ENCODE measurements around the gene ABCA9.
"Not testable (repeated sequence)": the region's sequence is repeated elsewhere in the genome, so short reads cannot be mapped to it uniquely, and the experiment has no call there.

Gene ABCA9

GRCh38 chr17:69060822-69061221, at the start of gene ABCA9:
Gene ABCA9 (minus strand): TSS chr17:69060927. CDS start chr17:69051126, 9,801 bp downstream.
- H3K9me3 Mint-ChIP-seq (ENCODE audit: low read depth): peaks cover 11% of the 10 kb centered on the region
- H3K27me3 Mint-ChIP-seq: peaks cover 3% of the 10 kb centered on the region
- H3K4me1 Mint-ChIP-seq (ENCODE audit: low read depth): peaks cover 2% of the 10 kb centered on the region
- H3K36me3 Mint-ChIP-seq: peaks cover 5% of the 10 kb centered on the region
- H3K4me3 Mint-ChIP-seq: no peak within 1 kb of the TSS
- no peak within 1 kb of the TSS for H3K27ac Mint-ChIP-seq

- H3K9me3 Mint-ChIP-seq (ENCODE audit: low read depth): no peaks in the 10 kb centered on the region
- no peak overlapping the region for H3K4me3 Mint-ChIP-seq
- no peak overlapping the region for H3K27ac Mint-ChIP-seq
- no peaks in the 10 kb centered on the region for H3K4me1 Mint-ChIP-seq (ENCODE audit: low read depth)
- H3K36me3 Mint-ChIP-seq: no peaks in the 10 kb centered on the region
- H3K27me3 Mint-ChIP-seq: no peaks in the 10 kb centered on the region
Measured at GRCh38 chr17:69105907-69106730, 45.4 kb upstream of the ABCA9 start.

- H3K4me1 Mint-ChIP-seq (ENCODE audit: low read depth): no peaks in the 10 kb centered on the region
- H3K27me3 Mint-ChIP-seq: no peaks in the 10 kb centered on the region
- H3K27ac Mint-ChIP-seq: no peak overlapping the region
- no peak overlapping the region for H3K4me3 Mint-ChIP-seq
- no peaks in the 10 kb centered on the region for H3K9me3 Mint-ChIP-seq (ENCODE audit: low read depth)
- H3K36me3 Mint-ChIP-seq: no peaks in the 10 kb centered on the region
Measured at GRCh38 chr17:69103557-69104233, 43.0 kb upstream of the ABCA9 start.

GRCh38 chr17:69098625-69099024, 37.9 kb upstream of the ABCA9 start:
- Mint-ChIP-seq H3K27me3 (no peaks in the 10 kb centered on the region), H3K27ac (no peak overlapping the region), H3K36me3 (no peaks in the 10 kb centered on the region), H3K4me3 (no peak overlapping the region), H3K9me3 (ENCODE audit: low read depth) (no peaks in the 10 kb centered on the region), H3K4me1 (ENCODE audit: low read depth) (no peaks in the 10 kb centered on the region)

- Mint-ChIP-seq H3K4me1 (ENCODE audit: low read depth) (peaks cover 4% of the 10 kb centered on the region), H3K27ac (no peak overlapping the region), H3K9me3 (ENCODE audit: low read depth) (no peaks in the 10 kb centered on the region), H3K36me3 (no peaks in the 10 kb centered on the region), H3K4me3 (no peak overlapping the region), H3K27me3 (peaks cover 2% of the 10 kb centered on the region)
Measured at GRCh38 chr17:69096541-69096940, 35.8 kb upstream of the ABCA9 start.

GRCh38 chr17:69093995-69094394, 33.3 kb upstream of the ABCA9 start:
- Mint-ChIP-seq H3K27me3 (peaks cover 2% of the 10 kb centered on the region), H3K36me3 (no peaks in the 10 kb centered on the region), H3K4me1 (ENCODE audit: low read depth) (peaks cover 4% of the 10 kb centered on the region), H3K27ac (no peak overlapping the region), H3K4me3 (no peak overlapping the region), H3K9me3 (ENCODE audit: low read depth) (no peaks in the 10 kb centered on the region)

- H3K36me3 Mint-ChIP-seq: no peaks in the 10 kb centered on the region
Measured at GRCh38 chr17:69093279-69093789, 32.6 kb upstream of the ABCA9 start.

GRCh38 chr17:69090365-69090764, 29.6 kb upstream of the ABCA9 start:
- H3K4me1 Mint-ChIP-seq (ENCODE audit: low read depth): peaks cover 4% of the 10 kb centered on the region

More at GRCh38 chr17:69093279-69093789, 32.6 kb upstream of the ABCA9 start:
- no peaks in the 10 kb centered on the region for H3K9me3 Mint-ChIP-seq (ENCODE audit: low read depth)
- peaks cover 4% of the 10 kb centered on the region for H3K4me1 Mint-ChIP-seq (ENCODE audit: low read depth)
- H3K4me3 Mint-ChIP-seq: no peak overlapping the region
- H3K27me3 Mint-ChIP-seq: peaks cover 2% of the 10 kb centered on the region
- H3K27ac Mint-ChIP-seq: no peak overlapping the region

GRCh38 chr17:69088643-69089200, 28.0 kb upstream of the ABCA9 start:
- no peaks in the 10 kb centered on the region for H3K36me3 Mint-ChIP-seq
- H3K27ac Mint-ChIP-seq: no peak overlapping the region
- peaks cover 4% of the 10 kb centered on the region for H3K4me1 Mint-ChIP-seq (ENCODE audit: low read depth)
- no peaks in the 10 kb centered on the region for H3K9me3 Mint-ChIP-seq (ENCODE audit: low read depth)
- peaks cover 2% of the 10 kb centered on the region for H3K27me3 Mint-ChIP-seq
- no peak overlapping the region for H3K4me3 Mint-ChIP-seq

More at GRCh38 chr17:69090365-69090764, 29.6 kb upstream of the ABCA9 start:
- peaks cover 2% of the 10 kb centered on the region for H3K27me3 Mint-ChIP-seq
- no peak overlapping the region for H3K4me3 Mint-ChIP-seq
- H3K9me3 Mint-ChIP-seq (ENCODE audit: low read depth): no peaks in the 10 kb centered on the region
- H3K27ac Mint-ChIP-seq: no peak overlapping the region
- no peaks in the 10 kb centered on the region for H3K36me3 Mint-ChIP-seq

- no peaks in the 10 kb centered on the region for H3K9me3 Mint-ChIP-seq (ENCODE audit: low read depth)
- H3K4me3 Mint-ChIP-seq: no peak overlapping the region
Measured at GRCh38 chr17:69086641-69087040, 25.9 kb upstream of the ABCA9 start.

GRCh38 chr17:69084911-69085310, 24.2 kb upstream of the ABCA9 start:
- Mint-ChIP-seq H3K9me3 (ENCODE audit: low read depth) (no peaks in the 10 kb centered on the region), H3K36me3 (peaks cover 3% of the 10 kb centered on the region), H3K4me3 (no peak overlapping the region), H3K27me3 (no peaks in the 10 kb centered on the region), H3K4me1 (ENCODE audit: low read depth) (no peaks in the 10 kb centered on the region), H3K27ac (no peak overlapping the region)

More at GRCh38 chr17:69086641-69087040, 25.9 kb upstream of the ABCA9 start:
- Mint-ChIP-seq H3K36me3 (peaks cover 3% of the 10 kb centered on the region), H3K4me1 (ENCODE audit: low read depth) (no peaks in the 10 kb centered on the region), H3K27me3 (no peaks in the 10 kb centered on the region), H3K27ac (no peak overlapping the region)

- no peaks in the 10 kb centered on the region for H3K27me3 Mint-ChIP-seq
- no peaks in the 10 kb centered on the region for H3K9me3 Mint-ChIP-seq (ENCODE audit: low read depth)
- no peak overlapping the region for H3K4me3 Mint-ChIP-seq
- peaks cover 3% of the 10 kb centered on the region for H3K36me3 Mint-ChIP-seq
- H3K4me1 Mint-ChIP-seq (ENCODE audit: low read depth): no peaks in the 10 kb centered on the region
- H3K27ac Mint-ChIP-seq: no peak overlapping the region
Measured at GRCh38 chr17:69082696-69083095, 22.0 kb upstream of the ABCA9 start.

GRCh38 chr17:69078864-69079263, 18.1 kb upstream of the ABCA9 start:
- Mint-ChIP-seq H3K9me3 (ENCODE audit: low read depth) (peaks cover 16% of the 10 kb centered on the region), H3K4me1 (ENCODE audit: low read depth) (no peaks in the 10 kb centered on the region), H3K36me3 (peaks cover 13% of the 10 kb centered on the region), H3K4me3 (no peak overlapping the region), H3K27me3 (no peaks in the 10 kb centered on the region), H3K27ac (no peak overlapping the region)

- peaks cover 15% of the 10 kb centered on the region for H3K36me3 Mint-ChIP-seq
- H3K27ac Mint-ChIP-seq: no peak overlapping the region
- peaks cover 6% of the 10 kb centered on the region for H3K4me1 Mint-ChIP-seq (ENCODE audit: low read depth)
- no peak overlapping the region for H3K4me3 Mint-ChIP-seq
- H3K9me3 Mint-ChIP-seq (ENCODE audit: low read depth): peaks cover 28% of the 10 kb centered on the region
- H3K27me3 Mint-ChIP-seq: no peaks in the 10 kb centered on the region
Measured at GRCh38 chr17:69075823-69076222, 15.1 kb upstream of the ABCA9 start.

GRCh38 chr17:69073392-69073791, 12.7 kb upstream of the ABCA9 start:
- H3K27ac Mint-ChIP-seq; H3K27me3 Mint-ChIP-seq; H3K4me3 Mint-ChIP-seq; H3K4me1 Mint-ChIP-seq (ENCODE audit: low read depth): not testable (repeated sequence)
- H3K36me3 Mint-ChIP-seq: peaks cover 15% of the 10 kb centered on the region
- H3K9me3 Mint-ChIP-seq (ENCODE audit: low read depth): peaks cover 28% of the 10 kb centered on the region

Measured in activated naive CD8-positive, alpha-beta T cell (primary cell).